ENCODE results near the gene CHAF1A.

DNA sequence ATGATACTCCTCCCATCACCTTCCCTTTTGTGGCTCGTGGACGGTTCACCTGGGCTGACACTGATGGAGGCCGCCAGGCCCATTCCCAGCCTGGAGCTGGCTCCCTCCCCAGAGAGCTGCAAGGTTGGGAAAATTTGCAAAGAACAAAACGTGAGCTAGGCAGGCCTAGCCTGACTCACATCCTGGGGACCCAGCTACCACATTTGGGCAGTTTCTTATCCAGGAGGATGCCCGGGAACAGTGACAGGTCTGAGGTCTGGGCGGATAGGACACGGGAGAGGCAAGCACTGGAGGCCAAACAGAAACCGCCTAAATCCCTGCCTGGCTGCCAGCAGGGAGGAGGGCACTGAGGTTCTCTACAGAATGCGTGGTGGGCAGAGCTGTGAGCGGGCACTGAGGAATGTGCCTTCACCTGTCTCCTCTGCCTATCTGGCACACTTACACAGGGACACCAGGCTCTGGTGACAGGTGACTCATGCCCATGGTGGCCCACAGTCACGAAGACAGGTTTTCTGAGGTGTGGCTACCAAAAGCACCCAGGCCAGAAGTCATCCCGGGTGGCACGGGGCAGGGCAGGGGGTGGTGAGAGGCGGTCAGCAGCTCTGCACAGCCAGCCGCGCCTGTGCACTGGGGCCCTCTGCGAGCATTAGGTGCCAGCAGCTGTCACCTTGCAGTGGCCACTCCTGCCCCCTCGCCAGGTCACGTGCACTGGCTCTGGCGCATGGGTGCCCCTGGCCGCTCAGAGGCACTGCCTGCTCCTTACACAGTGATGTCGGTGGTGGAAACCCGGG is 25.3 kb upstream of the CHAF1A start:
- no peak for TF ChIP-seq SIN3A (IDR thresholded peaks at IDR 0.05; ENCODE audit: borderline replicate concordance, insufficient read depth, low read length)
- TF ChIP-seq REST (IDR thresholded peaks at IDR 0.05; ENCODE audit: insufficient read depth in 1 of 2, low read depth in 2 of 2, low read length in 2 of 2), result no peak
- TF ChIP-seq FOXP2 (optimal IDR thresholded peaks at IDR 0.05; ENCODE audit: borderline replicate concordance, extremely low read depth, extremely low read length, insufficient read depth), result no peak
- no peak for TF ChIP-seq POLR2AphosphoS5 (IDR thresholded peaks at IDR 0.05; ENCODE audit: low read depth, low read length)

Data from PFSK-1 (cell line).